HG03469 (cell line): ENCODE measurements around the gene CCNT1.
A peak's percentile ranks its signal among the peaks of the same experiment; 100 is the strongest.
"Not testable (repeated sequence)": the region's sequence is repeated elsewhere in the genome, so short reads cannot be mapped to it uniquely, and the experiment has no call there.

Experiments used
- ATAC-seq: cut with Tn5 transposase; IDR thresholded peaks from one replicate; pipeline ENCODE4 v1.9.1; 2021; ENCODE audit warnings: mild to moderate bottlenecking, moderate library complexity, moderate number of reproducible peaks; ENCODE audit not compliant: unreplicated experiment

CCNT1 gene

DNA sequence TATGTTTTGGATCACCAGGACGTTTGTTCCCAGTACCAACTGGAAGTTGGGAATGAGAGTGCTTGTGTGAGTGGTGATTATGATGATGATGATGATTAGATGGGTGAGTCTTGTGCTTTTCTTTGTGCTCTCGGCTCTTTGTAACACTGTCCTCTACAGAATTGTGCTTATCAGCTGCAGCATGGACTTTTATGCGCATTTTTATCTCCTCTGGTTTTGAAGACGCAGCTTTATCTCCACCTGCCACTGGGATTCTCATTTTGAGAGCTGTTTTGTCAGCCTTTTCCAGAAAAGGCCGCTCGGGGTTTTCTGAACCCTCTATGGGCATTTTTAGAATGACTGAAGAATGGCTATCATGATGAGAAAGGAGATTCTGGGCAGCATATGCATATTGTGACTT is 22.9 kb downstream of the CCNT1 start:
- ATAC-seq, result no peak

DNA sequence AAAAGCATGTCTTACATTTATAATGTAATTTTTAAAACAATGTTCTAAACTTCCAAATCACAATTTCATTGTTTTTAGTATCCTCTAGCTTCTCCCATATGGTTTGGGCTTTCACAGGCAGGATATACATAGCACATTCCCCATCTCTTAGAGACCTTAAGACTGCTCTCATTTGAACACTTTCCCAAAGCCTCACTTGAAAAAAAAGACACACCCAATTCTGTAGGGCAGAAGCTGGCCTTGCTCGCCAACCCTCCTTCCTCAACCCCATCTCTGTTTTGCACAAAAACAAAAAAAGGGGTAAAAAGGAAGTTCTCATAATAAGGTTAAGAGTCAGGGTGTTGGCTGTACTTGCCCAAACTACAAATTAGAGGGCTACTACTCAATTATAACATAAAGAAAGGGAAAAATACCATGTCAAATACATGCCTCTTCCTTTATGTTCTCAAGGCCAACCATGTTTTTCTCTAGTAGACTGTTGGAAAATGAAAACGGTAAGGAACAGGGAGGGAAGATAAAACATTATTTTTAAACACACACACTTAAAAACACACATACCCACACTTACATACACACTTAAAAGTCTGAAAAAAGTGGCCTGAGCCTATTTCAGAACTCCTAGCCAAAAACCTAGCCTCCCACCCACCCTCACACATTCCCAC is 24.6 kb downstream of the CCNT1 start:
- ATAC-seq, result no peak

DNA sequence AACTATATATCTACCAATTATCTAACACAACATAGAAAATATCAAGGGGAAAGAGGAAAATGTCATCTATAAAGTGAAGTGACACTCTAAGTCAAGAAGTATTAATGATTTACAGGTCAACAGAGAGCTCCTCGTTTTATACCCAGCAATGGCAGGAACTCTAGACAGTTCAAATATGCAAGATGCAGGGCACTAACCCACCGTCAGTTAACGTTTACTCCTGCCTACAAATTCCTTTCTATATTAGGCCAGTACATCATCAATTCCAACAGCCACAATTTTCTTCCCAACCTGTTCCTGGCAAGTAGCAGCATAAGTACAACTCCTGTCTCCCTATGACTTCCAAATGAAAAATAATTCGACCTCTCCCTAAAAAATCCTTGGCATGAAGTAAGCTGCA is 25.5 kb downstream of the CCNT1 start:
- ATAC-seq, result no peak

DNA sequence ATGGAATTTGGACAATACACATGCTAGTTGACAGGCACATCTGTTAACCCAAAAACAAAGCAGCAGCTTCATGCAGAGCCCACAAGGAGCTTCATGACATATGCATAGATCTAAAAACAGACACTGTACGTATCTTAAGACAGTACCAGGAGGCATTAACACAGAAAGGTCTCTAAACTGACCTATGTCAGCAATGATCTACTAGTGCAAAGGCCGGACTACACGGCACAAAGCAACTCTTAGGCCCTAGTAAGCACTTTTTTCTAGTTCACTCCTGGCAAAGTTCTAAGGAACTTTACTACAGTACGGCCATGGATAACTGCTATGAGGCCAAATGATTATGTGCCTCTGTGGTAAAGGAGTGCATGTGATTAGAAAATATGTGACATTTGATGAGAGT is 26.1 kb downstream of the CCNT1 start:
- no peak for ATAC-seq

DNA sequence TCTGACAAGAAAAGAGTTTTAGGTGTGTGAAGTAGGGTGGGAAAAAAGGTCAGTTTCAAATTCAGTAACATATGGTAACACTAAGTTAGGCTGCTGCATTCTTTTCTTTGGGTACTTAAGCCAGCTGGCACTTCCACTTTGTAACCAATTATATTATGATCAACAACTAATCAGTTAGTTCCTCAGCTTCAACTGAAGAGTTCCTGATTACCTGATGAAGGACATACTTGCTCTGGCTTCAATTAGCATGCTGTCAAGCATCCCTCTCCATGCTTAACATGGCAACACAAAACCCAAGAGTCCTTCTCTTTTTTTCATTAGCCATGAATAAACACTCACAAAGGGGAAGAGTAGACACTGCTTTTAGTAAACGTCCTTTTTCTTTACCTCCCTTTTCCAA is 27.7 kb downstream of the CCNT1 start:
- ATAC-seq, result no peak

DNA sequence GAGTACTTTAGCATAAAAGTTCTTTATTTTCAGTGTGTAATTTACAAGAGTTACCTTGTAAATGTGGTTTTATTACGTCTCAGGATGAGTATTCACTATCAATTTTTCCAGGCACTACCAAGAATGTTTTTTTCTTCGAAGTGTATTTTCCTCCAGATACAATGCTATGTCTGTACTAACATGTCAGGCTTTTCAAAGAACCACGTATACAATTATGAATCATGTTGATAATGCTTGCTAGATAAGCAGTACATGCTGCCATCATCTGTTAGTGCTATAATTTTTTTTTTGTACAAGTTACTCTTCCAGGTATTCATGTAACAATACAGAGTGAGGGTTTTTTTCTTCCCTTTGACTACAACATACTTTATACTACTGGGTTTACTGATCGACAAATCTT is 28.9 kb downstream of the CCNT1 start:
- no peak for ATAC-seq

GRCh38 chr12:48686615-48687334 is 29.7 kb downstream of the CCNT1 start:
- no peak for ATAC-seq

DNA sequence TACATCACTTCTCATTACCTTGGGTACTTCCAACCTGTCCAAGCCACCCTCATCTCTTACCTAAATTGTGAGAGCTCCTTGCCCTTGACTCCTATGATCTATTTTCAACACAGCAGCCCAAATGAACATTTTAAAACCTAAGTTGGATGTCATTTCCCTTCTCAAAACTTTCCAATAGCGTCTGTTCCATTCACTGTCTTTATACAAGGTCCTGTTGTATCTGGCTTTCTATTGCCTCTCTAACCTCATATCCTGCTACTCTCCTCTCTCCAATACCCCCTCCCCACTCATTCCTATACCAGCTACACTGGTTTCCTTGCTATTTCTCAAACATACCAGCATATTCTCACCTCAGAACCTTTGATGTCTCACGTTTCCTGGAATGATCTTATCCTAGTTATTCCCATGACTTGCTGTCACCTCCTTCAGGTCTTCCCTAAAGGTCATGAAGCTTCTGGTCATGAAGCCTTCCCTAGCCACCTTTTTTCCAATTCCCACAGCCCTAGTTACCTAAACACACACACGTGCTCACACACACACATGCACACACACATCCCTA is 30.4 kb downstream of the CCNT1 start:
- ATAC-seq, result no peak

GRCh38 chr12:48683534-48683933 is 33.0 kb downstream of the CCNT1 start:
- no peak for ATAC-seq

DNA sequence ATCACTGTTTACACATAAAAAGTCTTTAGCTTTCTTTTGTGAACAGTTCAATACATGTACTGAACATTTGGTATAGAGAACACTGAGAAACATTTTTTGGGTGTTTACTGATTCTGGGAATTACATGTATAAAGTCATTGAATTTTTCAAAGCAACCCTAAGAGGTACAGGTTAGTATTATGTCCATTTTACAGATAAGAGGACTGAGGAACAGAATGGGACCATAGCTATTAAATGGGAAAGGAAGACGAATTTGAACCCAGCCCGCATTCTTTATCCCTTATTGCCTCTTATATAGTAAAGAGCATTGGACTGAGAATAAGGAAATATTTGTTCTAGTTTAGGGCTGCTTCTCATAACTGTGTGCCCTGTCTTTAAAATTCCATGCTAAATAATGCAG is 33.6 kb downstream of the CCNT1 start:
- ATAC-seq, result no peak

DNA sequence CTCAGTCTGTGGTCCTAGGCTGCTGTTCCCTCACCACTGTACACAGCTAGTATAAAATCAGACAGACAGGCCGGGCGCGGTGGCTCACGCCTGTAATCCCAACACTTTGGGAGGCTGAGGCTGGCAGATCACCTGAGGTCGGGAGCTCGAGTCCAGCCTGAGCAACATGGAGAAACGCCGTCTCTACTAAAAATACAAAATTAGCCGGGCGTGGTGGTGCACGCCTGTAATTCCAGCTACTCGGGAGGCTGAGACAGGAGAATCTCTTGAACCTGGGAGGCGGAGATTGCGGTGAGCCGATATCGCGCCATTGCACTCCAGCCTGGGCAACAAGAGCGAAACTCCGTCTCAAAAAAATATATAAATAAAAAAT is 34.0 kb downstream of the CCNT1 start:
- ATAC-seq, result not testable (repeated sequence)

- ATAC-seq, result peak; percentile 94
These were observed 34.6 kb downstream of the CCNT1 start, which contains the start of gene KANSL2 for GRCh38 chr12:48681710-48682532. Gene KANSL2 (minus strand): TSS chr12:48682238. CDS start chr12:48681632, 606 bp downstream.

DNA sequence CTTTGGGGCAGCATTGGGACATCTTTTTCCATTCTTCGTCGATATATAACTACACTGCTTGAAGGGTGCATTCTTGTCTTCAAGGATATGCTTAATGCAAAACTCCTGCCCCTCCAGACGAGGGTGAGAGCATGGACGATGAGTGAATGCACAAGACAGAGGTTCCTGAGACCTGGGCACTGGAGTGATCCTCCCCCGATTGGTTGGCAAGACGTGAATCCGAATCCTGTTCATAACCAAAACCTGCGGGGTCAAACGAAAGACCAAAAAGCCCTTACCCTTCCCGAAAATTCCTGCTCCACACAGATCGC is 35.2 kb downstream of the CCNT1 start:
- ATAC-seq, result no peak

DNA sequence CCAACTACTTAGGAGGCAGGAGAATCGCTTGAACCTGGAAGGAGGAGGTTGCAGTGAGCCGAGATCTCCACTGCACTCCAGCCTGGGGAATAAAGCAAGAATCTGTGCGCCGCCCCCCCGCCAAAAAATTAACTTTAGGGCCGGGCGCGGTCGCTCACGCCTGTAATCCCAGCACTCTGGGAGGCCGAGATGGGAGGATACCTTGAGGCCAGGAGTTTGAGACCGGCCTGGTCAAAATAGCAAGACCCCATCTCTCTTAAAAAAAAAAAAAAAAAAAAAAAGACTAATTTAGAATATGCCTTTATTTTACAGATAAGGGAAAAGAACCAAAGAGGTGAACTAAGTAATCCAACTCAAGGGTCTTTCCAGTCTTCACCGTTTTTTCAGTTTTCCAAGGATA is 35.6 kb downstream of the CCNT1 start:
- no peak for ATAC-seq

- ATAC-seq, result no peak
These were observed 37.8 kb downstream of the CCNT1 start for GRCh38 chr12:48678551-48679185.

DNA sequence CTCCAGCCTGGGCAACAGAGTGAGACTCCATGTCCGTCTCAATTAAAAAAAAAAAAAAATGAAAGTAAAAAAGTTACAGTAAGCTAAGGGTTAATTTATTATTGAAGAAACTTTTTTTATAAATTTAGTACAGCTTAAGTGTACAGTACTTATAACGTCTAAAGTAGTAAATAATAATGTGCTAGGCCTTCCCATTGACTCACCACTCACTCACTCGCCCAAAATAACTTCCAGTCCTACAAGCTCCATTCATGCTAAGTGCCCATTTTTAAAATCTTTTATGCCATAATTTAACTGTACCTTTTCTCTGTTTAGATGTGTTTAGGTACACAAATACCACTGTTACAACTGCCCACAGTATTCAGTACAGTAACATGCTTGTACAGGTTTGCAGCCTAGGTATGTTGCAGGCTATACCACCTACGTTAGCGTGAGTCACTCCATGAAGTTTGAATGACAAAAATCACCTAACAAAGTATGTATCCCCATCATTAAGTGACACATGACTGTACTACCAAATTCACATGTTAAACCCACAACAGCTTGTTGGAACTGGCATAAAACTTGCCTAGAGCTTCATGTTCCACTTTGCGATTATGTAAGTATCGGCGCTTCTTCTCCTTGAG is 45.2 kb downstream of the CCNT1 start:
- no peak for ATAC-seq

GRCh38 chr12:48668996-48669395 is 47.5 kb downstream of the CCNT1 start:
- no peak for ATAC-seq

GRCh38 chr12:48659863-48660262 is 56.6 kb downstream of the CCNT1 start:
- ATAC-seq, result no peak

DNA sequence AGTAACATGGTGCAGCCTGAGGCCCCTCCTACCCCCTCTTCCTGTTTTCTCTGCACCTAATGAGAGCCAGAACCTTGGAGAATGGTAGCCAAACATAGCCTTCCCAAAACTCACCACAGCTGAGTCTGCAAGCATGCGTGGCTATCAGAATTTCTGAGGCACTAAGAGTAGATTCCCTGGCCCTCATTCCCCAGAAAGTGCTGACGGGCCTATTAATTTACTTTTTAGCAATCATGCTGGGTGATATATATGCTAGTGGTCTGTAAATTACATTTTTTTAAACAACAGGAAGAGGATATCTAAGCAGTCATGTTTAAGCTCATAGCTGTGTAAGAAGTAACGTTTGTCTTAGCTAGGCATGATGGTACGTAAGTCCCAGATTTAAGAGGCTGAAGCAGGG is 64.8 kb downstream of the CCNT1 start:
- ATAC-seq, result no peak

- ATAC-seq, result not testable (repeated sequence)
These were observed 71.2 kb downstream of the CCNT1 start for GRCh38 chr12:48645354-48645753.

- no peak for ATAC-seq
These were observed 73.5 kb downstream of the CCNT1 start for GRCh38 chr12:48643011-48643410.
